A549 (cell line): ENCODE data around the gene HOXA10.

ENCODE experiments used
- SMC3 ChIP-seq: fragments of >200 bp; sonication (Bioruptor Twin); formaldehyde crosslinking; IDR thresholded peaks from 3 replicates; pipeline ENCODE4 v1.6.1; 2018; ENCODE audit warnings: inconsistent platforms
- ZFP36 ChIP-seq: fragments of 450-650 bp; IDR thresholded peaks from 2 replicates; pipeline ENCODE4 v1.6.1; 2014; ENCODE audit warnings: borderline replicate concordance; ENCODE audit not compliant: partially characterized antibody

DNA sequence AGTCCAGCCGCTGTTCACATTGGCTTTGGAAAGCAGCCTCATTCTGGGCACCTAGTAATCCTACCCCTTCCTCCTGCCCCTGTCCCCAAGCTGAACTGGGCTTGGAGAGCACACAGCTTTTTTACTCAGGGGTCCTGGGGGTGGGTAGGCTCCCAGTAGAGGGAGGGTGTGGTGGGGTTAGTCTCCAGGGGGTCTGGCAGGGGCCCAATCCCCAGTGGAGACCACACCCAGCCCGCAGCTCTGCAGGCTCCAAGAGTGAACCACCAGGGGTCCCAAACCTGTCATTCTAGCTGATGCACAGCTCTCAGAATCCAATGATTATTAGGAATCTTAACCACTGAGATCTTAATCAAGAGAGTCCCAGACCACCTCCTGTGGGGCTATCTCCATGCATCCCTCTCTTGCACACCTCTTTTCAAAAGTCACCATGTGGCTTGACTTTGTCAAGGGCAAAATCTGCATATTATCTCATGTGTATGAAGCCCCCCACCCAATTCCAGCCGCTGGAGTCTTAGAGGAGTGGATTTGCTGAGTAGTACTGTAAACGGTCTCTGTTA lies 8.2 kb upstream of the HOXA10 start:
- TF ChIP-seq SMC3 (no peak), ZFP36 (no peak)
